Kidney (tissue), 14 donors: Measurements from ENCODE around the gene ACOT8. TPM values are rescaled to one million over a fixed set of nuclear protein-coding genes. Genes with fewer than 3 reads are reported as not detected.

Source experiments
- DNase-seq, 5 donors: peaks; one replicate each; pipeline ENCODE4 v3.0.0-alpha.2; 2013 to 2020
- FAIRE-seq: peaks from 2 replicates; lab custom pipeline; 2012; peaks lifted over from hg19 to GRCh38; lab: Jason Lieb, UNC
- H3K27ac ChIP-seq, 2 donors: one replicate each; pipeline ENCODE4 v1.7.0; 2013; ENCODE audit warnings: low read depth in 2 of 2, low read length in 2 of 2, inconsistent platforms in 1 of 2
- H3K27me3 ChIP-seq: one replicate; pipeline ENCODE4 v1.7.1; 2013; ENCODE audit warnings: low read length, inconsistent platforms; ENCODE audit not compliant: control insufficient read depth, insufficient read depth
- H3K36me3 ChIP-seq, 3 donors: one replicate each; pipeline versions ENCODE4 v1.7.0 to v1.7.1; 2013; ENCODE audit warnings: low read length in 3 of 3, control low read depth in 1 of 3, inconsistent platforms in 1 of 3; ENCODE audit not compliant: insufficient read depth in 3 of 3, control insufficient read depth in 2 of 3
- H3K4me1 ChIP-seq, 3 donors: one replicate each; pipeline versions ENCODE4 v1.7.0 to v1.7.1; 2013; ENCODE audit warnings: low read length in 3 of 3, inconsistent platforms in 1 of 3, low read depth in 1 of 3; ENCODE audit not compliant: control insufficient read depth in 2 of 3, insufficient read depth in 2 of 3
- H3K4me3 ChIP-seq, 3 donors: one replicate each; pipeline versions ENCODE4 v1.7.0 to v1.8.1; 2013; ENCODE audit warnings: low read length in 3 of 3, control low read depth in 1 of 3, inconsistent platforms in 1 of 3
- H3K9ac ChIP-seq, 3 donors: one replicate each; pipeline versions ENCODE4 v1.7.0 to v1.7.1; 2013; ENCODE audit warnings: low read length in 3 of 3, control low read depth in 1 of 3, inconsistent platforms in 1 of 3
- H3K9me3 ChIP-seq, 3 donors: one replicate each; pipeline versions ENCODE4 v1.7.0 to v1.7.1; 2013; ENCODE audit warnings: low read length in 3 of 3, control low read depth in 1 of 3, inconsistent platforms in 1 of 3; ENCODE audit not compliant: control insufficient read depth in 2 of 3, insufficient read depth in 1 of 3
- CTCF ChIP-seq: IDR thresholded peaks from 3 replicates; pipeline ENCODE4 v1.5.1; 2012; ENCODE audit warnings: mild to moderate bottlenecking, moderate library complexity, borderline replicate concordance; ENCODE audit not compliant: insufficient read depth; ENCODE audit errors: extremely low read depth
- intact Hi-C: fragments of 100-400 bp; cut with DNase I; formaldehyde crosslinking; loops from one replicate; pipeline ENCODE4 v1.11.1; 2022
- polyA plus RNA-seq: library from polyadenylated mRNA; stranded (reverse); fragments of 350-450 nt; fragmentation: Illumina TruSeq; extraction: RNeasy Lipid Tissue Mini Kit (QIAGEN cat#74804); gene quantifications from one replicate; pipeline ENCODE4 v1.2.3, GENCODE V29; 2014; ENCODE audit warnings: low read depth, low replicate concordance; ENCODE audit not compliant: insufficient read depth
- total RNA-seq: library from RNA; stranded (reverse); fragmentation: NEBNext Ultra II Directional; extraction: Animal tissue kit (Norgen Biotek cat#: 25700); gene quantifications from one replicate; pipeline ENCODE4 v1.2.1, GENCODE V29; 2021
- donor health status: control.
- donor health status: control.
- donor health status: control.
- donor health status: control.
- donor health status: control.
- donor health status: DM: yes; HTN: yes; CAD: no.
- donor health status: Normal renal cell carcinoma (clear cell type).

ACOT8 gene
- total and polyA plus RNA-seq, 2 donors from 2014 or later = 22.1 to 71.0 TPM

DNA sequence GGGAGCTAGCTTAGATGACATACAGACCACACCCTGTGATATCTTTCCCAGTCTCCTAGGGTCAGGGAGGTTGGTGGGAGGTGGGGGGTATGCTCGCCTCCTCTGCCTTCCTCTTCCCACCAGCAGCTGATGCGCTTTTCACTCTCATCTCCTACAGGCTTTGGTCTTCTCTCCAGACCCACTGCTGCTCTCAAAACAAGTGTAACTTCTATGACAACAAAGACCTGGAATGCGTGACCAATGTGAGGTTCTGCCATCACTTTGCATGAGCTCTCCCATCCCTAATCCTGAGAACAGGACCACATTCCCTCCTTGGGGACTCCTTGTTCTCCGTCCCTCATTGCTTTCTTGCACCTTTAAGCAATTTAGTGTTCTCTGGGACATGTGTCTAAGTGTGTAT lies 36.6 kb upstream of the ACOT8 start:
- intact Hi-C loops = no loop called here
- Histone ChIP-seq H3K36me3 (peaks cover 2 to 28% (median 25%) of the 10 kb centered on the region in 3 donors), H3K4me3 (no peak overlapping the region), H3K4me1 (peaks cover 0 to 25% (median 0%) of the 10 kb centered on the region in 3 donors), H3K27ac (no peak overlapping the region), H3K9me3 (no peaks in the 10 kb centered on the region), H3K27me3 (no peaks in the 10 kb centered on the region), H3K9ac (no peak overlapping the region)
- TF ChIP-seq CTCF = no peak
- FAIRE-seq = no peak
- peak in 1 of 5 donors; percentile 17 for DNase-seq

DNA sequence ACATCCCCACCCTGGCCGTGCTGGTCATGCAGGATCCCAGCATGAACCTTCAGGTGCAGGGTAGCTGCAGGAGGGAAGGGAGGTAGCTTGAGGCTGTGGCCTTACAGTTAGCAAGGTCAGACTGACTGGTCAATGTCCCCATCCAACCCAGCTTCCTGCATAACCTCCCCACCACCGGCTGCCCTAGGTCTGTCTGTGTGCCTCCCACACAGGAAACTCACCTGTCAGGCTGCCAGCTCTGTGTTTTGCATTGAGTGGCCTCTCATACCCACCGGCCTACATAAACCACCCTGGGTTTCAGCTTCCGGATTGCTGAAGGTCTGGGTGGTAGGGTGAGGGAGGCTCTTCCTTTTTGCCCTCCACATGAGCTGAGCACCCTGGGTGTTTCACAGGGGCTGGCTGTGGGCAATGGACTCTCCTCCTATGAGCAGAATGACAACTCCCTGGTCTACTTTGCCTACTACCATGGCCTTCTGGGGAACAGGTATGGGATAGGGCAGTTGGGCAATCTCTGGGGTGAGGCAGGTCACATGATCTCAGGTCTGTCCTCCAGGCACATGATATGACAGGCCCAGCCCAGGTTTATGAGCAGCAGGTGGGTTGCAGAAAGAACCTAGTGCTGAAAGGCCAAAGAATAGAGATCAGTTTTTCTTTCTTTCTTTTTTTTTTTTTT lies 35.8 kb upstream of the ACOT8 start:
- peak overlapping the region in 1 of 3 donors; percentile 72 for H3K4me3 ChIP-seq
- no peak for TF ChIP-seq CTCF
- intact Hi-C loops = no loop called here
- FAIRE-seq (no peak), DNase-seq (peak in 1 of 5 donors; percentile 72)
- H3K9me3 ChIP-seq = no peaks in the 10 kb centered on the region
- H3K36me3 ChIP-seq = peaks cover 2 to 32% (median 25%) of the 10 kb centered on the region in 3 donors
- H3K4me1 ChIP-seq = peaks cover 0 to 30% (median 0%) of the 10 kb centered on the region in 3 donors
- no peaks in the 10 kb centered on the region for H3K27me3 ChIP-seq
- H3K27ac ChIP-seq = no peak overlapping the region
- H3K9ac ChIP-seq = no peak overlapping the region

GRCh38 chr20:45892049-45892825 lies 35.0 kb upstream of the ACOT8 start:
- Histone ChIP-seq H3K36me3 (peaks cover 0 to 25% (median 20%) of the 10 kb centered on the region in 3 donors), H3K27ac (peak overlapping the region; percentile 69 to 89), H3K9ac (peak overlapping the region in 2 of 3 donors; percentile 49 to 61), H3K27me3 (no peaks in the 10 kb centered on the region), H3K9me3 (no peaks in the 10 kb centered on the region), H3K4me1 (peaks cover 0 to 30% (median 0%) of the 10 kb centered on the region in 3 donors), H3K4me3 (peak overlapping the region; percentile 4 to 72 (median 72))
- DNase-seq (peak in 1 of 5 donors; percentile 58), FAIRE-seq (no peak)
- intact Hi-C loops = no loop called here
- no peak for TF ChIP-seq CTCF
